Measurements from ENCODE around the gene SYTL3. TPM values are rescaled to one million over a fixed set of nuclear protein-coding genes. Genes with fewer than 3 reads are reported as not detected.

SYTL3 gene
- total and polyA plus RNA-seq, 9 of the 15 experiments (the other 6 are each of a cell fraction or from before 2014, with no cell fraction given), result 0.04 to 0.46 (median 0.17) TPM; not detected in 1

- TF ChIP-seq, protein P1, sequence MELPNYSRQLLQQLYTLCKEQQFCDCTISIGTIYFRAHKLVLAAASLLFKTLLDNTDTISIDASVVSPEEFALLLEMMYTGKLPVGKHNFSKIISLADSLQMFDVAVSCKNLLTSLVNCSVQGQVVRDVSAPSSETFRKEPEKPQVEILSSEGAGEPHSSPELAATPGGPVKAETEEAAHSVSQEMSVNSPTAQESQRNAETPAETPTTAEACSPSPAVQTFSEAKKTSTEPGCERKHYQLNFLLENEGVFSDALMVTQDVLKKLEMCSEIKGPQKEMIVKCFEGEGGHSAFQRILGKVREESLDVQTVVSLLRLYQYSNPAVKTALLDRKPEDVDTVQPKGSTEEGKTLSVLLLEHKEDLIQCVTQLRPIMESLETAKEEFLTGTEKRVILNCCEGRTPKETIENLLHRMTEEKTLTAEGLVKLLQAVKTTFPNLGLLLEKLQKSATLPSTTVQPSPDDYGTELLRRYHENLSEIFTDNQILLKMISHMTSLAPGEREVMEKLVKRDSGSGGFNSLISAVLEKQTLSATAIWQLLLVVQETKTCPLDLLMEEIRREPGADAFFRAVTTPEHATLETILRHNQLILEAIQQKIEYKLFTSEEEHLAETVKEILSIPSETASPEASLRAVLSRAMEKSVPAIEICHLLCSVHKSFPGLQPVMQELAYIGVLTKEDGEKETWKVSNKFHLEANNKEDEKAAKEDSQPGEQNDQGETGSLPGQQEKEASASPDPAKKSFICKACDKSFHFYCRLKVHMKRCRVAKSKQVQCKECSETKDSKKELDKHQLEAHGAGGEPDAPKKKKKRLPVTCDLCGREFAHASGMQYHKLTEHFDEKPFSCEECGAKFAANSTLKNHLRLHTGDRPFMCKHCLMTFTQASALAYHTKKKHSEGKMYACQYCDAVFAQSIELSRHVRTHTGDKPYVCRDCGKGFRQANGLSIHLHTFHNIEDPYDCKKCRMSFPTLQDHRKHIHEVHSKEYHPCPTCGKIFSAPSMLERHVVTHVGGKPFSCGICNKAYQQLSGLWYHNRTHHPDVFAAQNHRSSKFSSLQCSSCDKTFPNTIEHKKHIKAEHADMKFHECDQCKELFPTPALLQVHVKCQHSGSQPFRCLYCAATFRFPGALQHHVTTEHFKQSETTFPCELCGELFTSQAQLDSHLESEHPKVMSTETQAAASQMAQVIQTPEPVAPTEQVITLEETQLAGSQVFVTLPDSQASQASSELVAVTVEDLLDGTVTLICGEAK (IDR thresholded peaks at IDR 0.05), result no peak
- TF ChIP-seq, protein P1 (CRISPR knock-in tag; IDR thresholded peaks at IDR 0.05), result no peak
- TF ChIP-seq SRSF3 (IDR thresholded peaks at IDR 0.05; ENCODE audit: insufficient read depth, low read length) (no peak), CEBPB (tag; IDR thresholded peaks at IDR 0.05) (peak; percentile 90), ARNT (IDR thresholded peaks at IDR 0.05) (no peak), EZH2 (IDR thresholded peaks at IDR 0.05; ENCODE audit: borderline replicate concordance, low read depth, low read length) (no peak), ETV1 (tag; conservative IDR thresholded peaks at IDR 0.05; ENCODE audit: low read depth) (peak; percentile 23; the same call in 1 of the 2 replicates), MEIS2 (IDR thresholded peaks at IDR 0.05; ENCODE audit: partially characterized antibody) (peak; percentile 39), ZNF766 (CRISPR knock-in tag; conservative IDR thresholded peaks at IDR 0.05) (no peak), HDAC1 (IDR thresholded peaks at IDR 0.05) (no peak), ZNF311 (CRISPR knock-in tag; IDR thresholded peaks at IDR 0.05) (no peak), DIDO1 (tag; IDR thresholded peaks at IDR 0.05; ENCODE audit: low read depth) (no peak)
- TF ChIP-seq, protein P2, sequence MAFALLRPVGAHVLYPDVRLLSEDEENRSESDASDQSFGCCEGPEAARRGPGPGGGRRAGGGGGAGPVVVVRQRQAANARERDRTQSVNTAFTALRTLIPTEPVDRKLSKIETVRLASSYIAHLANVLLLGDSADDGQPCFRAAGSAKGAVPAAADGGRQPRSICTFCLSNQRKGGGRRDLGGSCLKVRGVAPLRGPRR (CRISPR knock-in tag; IDR thresholded peaks at IDR 0.05), result no peak
These were observed 5.2 kb downstream of the SYTL3 start (continued) for GRCh38 chr6:158654960-158655489.

Data from K562 (cell line).